ENCODE measurements around the gene DGKH.
"Not testable (repeated sequence)": the region's sequence is repeated elsewhere in the genome, so short reads cannot be mapped to it uniquely, and the experiment has no call there.

The DGKH gene

DNA sequence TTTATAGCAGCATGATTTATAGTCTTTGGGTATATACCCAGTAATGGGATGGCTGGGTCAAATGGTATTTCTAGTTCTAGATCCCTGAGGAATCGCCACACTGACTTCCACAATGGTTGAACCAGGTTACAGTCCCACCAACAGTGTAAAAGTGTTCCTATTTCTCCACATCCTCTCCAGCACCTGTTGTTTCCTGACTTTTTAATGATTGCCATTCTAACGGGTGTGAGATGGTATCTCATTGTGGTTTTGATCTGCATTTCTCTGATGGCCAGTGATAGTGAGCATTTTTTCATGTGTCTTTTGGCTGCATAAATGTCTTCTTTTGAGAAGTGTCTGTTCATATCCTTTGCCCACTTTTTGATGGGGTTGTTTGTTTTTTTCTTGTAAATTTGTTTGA lies 114.9 kb downstream of the DGKH start:
- not testable (repeated sequence) for DNase-seq (ENCODE audit: low read depth in 2 of 3, low spot score in 1 of 3)

DNA sequence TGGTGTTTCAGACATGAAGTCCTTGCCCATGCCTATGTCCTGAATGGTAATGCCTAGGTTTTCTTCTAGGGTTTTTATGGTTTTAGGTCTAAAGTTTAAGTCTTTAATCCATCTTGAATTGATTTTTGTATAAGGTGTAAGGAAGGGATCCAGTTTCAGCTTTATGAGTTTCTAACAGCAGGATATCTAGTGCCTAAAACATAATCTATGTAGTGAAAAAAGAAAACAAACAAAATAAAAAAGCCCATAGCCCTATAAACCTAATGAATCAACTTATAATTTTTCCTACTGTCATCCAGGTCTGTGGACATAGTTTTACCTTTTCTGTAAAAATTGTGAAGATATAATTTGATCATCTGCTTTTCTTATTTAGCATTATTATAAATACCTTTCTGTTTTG lies 115.5 kb downstream of the DGKH start:
- not testable (repeated sequence) for DNase-seq (ENCODE audit: low read depth in 2 of 3, low spot score in 1 of 3)

DNA sequence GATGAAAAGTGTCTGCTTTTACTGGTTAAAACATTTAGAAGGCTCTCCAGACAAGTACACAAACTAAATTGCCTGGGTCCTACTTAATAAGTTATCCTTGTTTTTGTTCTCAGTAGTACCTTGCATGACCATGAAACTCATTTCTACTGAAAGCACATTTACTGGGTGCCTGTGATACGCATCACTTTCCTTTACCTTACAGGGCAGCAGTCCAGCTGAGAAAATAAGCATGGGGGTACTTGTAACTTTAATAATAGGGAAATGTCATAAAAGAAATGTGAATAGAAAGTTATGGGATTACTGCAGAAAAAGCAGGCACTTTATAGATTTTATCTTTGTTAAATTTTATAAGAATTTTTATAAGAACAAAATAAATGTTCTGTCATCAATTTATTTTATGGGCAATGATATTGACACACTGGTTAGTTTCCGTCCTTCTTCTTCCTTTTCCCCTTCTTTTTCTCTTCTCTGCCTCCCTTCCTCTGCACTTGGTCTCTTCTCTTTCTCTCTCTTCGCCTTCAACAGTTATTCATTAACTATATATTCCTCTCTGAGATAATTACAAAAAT lies 116.2 kb downstream of the DGKH start:
- no peak for DNase-seq (ENCODE audit: low read depth in 2 of 3, low spot score in 1 of 3)

DNA sequence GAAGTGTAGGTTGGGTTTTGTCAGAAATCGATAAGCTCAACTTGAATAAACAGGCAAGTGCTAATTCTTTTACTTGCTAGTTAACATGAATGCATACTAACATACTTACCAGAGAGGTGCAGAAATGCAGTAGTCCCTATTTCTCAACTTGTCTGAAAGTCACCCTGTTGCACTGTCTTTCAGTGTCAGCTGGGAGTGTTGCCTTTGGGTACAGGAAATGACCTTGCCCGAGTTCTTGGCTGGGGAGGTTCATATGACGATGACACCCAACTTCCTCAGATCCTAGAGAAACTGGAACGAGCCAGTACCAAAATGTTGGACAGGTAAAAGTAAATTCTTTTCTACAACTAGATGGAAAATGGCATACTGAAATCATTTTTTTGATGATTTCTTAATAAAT lies 120.0 kb downstream of the DGKH start:
- no peak for DNase-seq (ENCODE audit: low read depth in 2 of 3, low spot score in 1 of 3)

DNA sequence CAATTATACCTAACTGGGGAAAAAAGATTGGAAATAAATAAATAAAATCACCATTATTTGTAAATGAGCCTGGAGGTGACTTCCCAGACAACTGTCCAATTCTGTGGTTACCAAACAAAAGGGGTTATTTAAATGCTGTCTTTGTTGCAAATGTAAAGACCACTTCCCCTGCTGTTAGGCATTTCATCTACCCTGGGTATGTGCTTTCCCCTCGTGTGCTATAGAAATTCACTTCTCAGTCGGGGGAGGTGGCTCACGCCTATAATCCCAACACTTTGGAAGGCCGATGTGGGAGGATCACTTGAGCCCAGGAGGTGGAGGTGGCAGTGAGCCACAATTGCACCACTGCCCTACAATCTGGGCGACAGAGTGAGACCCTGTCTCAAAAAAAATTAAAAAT lies 121.6 kb downstream of the DGKH start:
- DNase-seq (ENCODE audit: low read depth in 2 of 3, low spot score in 1 of 3) = no peak

DNA sequence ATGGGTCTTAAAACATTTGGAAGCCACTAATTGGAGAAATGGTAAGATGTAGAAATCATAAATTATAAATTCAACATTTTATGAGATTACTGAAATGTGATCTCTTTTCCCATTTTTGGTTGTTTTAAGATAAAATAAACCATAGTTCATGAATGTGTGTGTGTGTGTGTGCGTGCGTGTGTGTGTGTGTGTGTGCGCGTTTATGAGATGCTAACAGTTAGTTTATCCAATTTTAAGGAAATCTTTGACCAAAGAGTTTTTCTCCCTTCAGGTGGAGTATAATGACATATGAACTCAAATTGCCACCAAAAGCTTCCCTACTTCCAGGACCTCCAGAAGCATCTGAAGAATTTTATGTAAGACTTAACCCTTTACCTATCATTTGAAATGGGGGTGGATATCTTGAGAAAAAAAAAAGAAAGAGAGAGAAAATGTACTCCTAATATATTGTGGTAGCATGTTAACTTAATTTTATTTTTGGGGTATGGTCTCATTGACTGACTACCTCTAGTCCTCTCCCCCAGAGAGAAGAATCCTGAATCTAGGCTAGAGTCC lies 125.4 kb downstream of the DGKH start:
- no peak for DNase-seq (ENCODE audit: low read depth in 2 of 3, low spot score in 1 of 3)

DNA sequence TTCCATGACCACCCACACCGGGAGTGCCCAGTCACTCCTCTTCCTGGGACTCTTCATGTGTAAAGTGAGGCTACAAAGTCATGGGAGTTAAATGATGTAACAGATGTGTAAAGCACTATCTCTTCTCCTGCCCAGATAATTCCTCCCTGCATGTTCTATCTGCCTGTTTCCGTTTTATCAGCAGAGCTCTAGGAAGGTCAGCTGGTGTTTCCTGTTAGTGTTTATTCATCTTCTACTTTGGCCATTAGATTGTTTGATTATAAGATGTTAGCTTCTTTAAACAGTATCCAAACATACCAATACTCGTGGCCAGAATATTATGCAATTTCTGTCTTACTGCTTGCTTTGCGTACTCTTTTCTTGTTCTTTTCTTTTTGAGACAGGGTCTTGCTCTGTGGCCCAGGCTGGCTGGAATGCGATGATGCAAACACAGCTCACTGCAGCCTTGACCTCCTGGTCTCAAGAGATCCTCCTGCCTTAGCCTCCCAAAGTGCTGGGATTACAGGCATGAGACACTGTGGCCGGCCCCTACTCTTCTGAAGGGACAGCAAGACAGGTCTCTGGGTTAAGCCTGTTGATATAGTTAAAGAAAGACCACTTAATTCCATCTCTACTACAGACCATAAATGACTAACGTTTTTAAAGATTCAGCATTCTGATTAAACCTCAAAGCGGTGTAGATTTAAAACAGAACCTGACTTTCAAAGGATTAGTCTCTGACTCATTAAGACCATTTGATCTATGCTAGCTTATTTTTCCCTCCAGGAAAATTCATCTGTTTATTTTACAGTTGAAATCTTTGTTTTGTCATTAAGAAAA lies 126.1 kb downstream of the DGKH start:
- no peak for DNase-seq (ENCODE audit: low read depth in 2 of 3, low spot score in 1 of 3)

DNA sequence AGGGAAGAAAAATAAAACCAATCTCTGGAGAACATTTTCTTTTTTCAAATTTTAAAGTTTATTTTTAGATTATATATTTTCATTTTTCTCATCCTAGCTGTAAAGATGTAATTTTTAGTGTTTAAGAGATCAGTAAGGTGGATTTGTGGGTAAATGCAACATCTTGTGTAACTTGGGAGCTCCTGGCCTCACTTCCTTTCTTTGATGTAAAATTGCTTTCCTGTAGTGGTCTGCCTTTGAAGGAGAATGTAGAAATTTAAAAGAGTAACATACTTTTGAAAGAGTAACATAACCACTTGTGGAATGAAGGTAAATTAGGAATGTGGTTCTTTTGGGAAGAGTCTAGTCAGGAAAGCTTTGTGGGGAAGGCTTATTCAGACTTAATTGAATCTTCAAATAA lies 127.8 kb downstream of the DGKH start:
- DNase-seq (ENCODE audit: low read depth in 2 of 3, low spot score in 1 of 3) = no peak

DNA sequence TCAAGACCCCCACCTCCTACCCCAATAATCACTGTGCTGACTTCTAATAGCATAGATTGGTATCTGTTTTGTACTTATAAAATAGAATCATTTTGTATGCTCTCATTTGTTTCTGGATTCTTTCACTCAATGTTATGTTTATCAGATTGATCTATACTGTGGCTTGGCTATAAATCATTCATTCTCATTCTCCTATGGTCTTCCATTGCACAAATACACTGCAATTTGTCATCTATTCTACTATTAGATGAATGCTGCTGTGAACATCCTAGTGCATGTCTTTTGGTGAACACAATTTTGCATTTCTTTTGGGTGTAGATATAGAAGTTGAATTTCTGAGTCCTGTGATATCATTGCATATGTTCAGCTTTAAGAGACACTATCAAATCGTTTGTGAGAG lies 128.7 kb downstream of the DGKH start:
- DNase-seq (ENCODE audit: low read depth in 2 of 3, low spot score in 1 of 3) = no peak

DNA sequence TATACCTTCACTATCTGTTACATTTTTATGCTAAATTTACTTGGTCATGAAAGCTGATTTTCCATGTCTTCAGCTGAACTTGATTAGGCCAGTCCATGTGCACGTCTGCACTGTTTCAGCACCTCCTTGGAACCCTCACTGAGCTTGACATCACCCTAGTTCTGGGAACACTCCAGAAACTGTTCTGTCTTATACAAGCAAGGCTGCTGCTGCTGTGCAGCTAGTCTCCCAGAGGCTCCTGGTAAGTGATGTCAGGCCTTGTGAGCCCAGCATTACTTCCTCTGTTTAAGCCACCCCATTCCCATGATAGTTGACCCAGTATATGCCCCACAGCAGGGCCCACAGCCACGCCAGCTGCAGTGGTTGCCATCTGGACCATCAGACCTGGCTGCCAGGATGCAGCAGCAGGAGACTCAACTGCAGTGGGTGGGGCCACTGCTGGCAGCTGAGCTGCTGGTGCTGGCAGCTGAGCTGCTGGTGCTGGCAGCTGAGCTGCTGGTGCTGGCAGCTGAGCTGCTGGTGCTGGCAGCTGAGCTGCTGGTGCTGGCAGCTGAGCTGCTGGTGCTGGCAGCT lies 133.0 kb downstream of the DGKH start:
- DNase-seq (ENCODE audit: low read depth in 2 of 3, low spot score in 1 of 3) = no peak

DNA sequence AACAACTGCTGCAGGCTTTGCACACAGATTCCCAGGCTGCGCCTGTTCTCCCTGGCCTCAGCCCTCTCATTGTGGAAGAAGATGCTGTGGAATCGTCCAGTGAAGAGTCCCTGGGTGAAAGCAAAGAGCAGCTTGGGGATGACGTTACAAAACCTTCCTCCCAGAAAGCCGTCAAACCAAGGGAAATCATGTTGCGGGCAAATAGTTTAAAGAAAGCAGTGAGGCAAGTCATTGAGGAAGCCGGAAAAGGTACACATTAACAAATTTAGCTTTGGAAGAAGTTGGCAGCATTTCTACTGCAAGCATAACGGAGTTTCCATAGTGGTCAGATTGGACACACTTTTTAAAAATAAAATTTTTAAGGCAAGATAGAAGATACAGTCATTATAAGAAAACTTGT lies 140.6 kb downstream of the DGKH start:
- no peak for DNase-seq (ENCODE audit: low read depth in 2 of 3, low spot score in 1 of 3)

DNA sequence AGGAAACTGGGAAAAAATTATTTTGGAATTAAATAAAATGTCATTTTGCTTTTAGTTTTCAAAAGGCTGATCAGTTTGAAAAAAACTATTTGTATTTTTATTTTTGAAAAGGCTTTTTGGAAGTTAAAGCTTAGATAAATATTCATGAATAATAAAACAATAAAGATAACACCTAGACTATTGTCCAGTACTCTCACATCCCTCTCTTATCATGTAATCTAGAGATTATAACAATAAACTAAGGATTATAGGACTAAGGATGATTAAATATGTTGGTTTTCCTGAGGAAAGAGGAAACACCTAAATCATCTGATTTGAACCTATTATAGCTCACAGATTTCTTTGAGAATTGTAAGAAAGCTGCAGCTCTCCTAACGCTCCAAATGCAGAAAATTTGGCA lies 142.1 kb downstream of the DGKH start:
- DNase-seq (ENCODE audit: low read depth in 2 of 3, low spot score in 1 of 3) = no peak

DNA sequence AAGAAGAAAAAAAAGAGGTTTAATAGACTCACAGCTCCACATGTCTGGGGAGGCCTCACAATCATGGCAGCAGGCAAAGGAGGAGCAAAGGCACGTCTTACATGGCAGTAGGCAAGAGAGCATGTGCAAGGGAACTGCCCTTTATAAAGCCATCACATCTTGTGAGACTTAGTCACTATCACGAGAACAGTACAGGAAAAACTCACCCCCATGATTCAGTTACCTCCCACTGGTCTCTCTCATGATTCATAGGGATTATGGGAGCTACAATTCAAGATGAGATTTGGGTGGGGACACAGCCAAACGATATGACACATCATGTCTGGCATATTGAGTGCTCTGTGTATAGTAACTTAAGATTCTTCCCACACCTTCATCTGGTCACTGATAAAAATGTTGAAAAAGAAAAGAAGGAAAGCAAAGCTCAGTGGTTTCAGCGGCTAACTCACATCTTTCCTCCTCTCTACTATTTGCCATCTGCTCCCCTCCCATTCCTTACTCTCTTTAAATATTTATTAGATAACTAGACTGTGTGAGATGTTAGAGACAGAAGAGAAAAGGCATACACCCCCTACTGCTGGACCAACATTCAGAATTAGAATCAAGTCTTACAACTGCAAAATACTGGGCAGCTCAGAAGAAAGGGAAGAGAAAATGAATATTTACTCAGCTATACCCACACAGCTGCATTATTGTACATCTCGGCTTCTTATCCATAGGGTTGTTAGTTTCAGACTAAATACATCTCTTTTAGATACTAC lies 163.4 kb downstream of the DGKH start:
- no peak for DNase-seq (ENCODE audit: low read depth in 2 of 3, low spot score in 1 of 3)

DNA sequence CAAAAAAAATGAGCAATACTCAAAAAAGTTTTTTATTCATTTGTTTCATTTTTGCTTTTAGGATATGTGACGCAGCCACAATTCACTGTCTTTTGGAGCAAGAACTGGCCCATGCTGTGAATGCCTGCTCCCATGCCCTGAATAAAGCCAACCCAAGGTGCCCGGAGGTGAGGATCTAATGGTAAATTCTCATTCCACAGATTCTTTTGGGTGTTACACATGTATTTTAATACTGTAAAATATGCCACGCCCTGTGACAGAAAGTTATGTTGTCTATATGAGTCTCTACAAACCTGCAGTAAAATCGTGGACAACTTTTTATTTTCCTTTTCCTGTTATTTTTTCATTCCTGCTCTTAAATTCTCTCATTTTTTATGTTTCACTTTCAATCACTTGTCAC lies 166.0 kb downstream of the DGKH start:
- DNase-seq (ENCODE audit: low read depth in 2 of 3, low spot score in 1 of 3) = no peak

DNA sequence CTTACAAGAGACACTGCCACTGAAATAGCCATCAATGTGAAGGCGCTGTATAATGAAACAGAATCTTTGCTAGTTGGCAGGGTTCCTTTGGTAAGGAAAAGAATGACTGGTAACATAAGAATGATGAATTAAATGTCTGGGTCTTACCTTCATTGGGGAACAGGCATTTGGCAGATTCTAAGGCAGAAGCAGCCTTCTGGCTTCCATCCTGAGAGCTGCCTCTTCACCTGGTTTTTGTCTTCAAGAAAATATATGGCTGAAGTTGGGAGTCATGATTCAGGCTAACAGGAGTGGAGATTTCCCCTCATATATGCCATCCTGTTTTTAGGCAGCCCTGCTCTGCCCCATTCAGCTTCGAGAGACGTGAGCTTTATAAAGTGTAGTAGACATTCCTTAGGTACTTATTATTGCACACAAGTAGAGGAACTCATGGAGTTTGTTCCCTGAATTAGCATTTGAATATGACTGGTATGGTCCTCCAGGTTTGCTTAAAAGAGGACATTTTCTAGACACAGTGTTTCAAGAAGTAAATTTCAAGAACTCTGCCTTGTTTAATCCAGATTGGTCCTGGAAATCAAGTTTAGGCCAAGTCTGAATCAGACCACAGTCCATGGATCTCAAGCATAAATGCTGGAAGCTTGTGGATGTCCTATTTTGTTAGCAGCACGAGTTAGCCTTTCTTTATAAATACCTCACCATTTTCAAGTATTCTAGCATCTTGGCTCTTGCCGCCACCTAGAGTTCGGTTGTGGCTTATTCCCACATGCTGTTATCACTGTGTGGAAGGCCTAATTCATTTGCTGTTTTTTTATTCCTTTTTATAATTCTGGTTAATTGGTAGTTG lies 167.4 kb downstream of the DGKH start:
- DNase-seq (ENCODE audit: low read depth in 2 of 3, low spot score in 1 of 3) = peak in 1 of 3 donors; percentile 7

DNA sequence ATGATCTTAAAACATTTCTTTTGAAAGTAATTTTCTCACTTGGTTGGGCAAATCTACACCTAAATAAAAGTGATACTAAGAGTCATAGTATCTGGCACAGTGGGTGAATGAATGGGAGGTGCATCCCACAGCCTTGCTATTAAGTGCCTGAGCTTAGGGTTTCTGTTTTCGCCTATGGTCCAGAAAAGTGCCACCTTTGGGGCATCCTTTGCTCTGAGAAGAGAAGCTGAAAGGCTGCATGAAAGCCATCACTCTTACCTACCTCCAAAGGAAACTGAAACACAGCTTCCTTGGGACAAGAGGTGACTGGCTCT lies 167.9 kb downstream of the DGKH start:
- DNase-seq (ENCODE audit: low read depth in 2 of 3, low spot score in 1 of 3) = no peak

DNA sequence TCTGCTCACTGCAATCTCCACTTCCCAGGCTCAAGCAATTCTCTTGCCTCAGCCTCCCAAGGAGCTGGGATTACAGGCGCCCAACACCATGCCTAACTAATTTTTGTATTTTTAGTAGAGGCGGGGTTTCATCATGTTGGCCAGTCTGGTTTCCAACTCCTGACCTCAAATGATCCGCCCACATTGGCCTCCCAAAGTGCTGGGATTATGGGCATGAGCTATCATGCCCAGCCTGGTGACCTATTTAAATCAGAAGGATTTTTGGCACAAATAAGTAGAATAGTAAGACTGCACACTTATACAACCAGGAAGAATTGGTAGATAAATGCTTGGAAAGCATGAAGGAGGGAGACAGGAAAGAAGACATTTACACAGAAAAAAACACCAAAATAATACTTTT lies 170.1 kb downstream of the DGKH start:
- no peak for DNase-seq (ENCODE audit: low read depth in 2 of 3, low spot score in 1 of 3)

DNA sequence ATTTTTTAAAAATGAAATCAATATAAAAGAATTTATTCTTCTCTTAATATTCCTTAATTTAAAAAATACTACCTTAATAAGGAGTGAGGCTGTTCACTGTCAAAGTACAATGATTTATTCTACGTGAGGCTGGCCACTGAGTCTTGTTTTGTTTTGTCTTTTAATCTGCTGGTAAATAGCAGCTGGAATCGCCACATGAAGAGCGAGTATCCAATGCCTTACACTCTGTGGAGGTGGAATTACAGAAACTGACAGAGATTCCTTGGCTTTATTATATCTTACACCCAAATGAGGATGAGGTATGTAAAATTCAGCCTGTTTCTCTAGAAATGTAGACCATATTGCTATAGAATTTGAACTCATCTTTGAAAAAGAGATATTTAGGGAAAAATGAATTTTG lies 170.6 kb downstream of the DGKH start:
- no peak for DNase-seq (ENCODE audit: low read depth in 2 of 3, low spot score in 1 of 3)

DNA sequence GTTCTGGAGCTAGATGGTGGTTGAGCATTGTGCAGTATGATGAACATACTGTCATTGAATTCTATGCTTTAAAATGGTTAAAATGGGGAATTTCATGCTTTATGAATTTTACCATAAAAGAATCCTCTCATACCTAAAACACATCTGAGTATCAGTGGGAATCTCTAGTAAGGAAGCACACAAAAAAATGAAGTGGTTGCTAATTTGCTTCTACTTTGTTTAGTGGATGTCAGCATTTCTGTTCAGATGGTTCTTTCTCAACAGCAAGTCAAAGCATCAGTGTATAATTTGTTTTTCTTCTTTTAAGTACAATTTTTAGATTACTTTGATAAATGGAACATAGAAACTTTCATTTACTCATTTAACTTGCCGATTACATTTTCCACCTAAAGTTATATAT lies 171.4 kb downstream of the DGKH start:
- no peak for DNase-seq (ENCODE audit: low read depth in 2 of 3, low spot score in 1 of 3)

DNA sequence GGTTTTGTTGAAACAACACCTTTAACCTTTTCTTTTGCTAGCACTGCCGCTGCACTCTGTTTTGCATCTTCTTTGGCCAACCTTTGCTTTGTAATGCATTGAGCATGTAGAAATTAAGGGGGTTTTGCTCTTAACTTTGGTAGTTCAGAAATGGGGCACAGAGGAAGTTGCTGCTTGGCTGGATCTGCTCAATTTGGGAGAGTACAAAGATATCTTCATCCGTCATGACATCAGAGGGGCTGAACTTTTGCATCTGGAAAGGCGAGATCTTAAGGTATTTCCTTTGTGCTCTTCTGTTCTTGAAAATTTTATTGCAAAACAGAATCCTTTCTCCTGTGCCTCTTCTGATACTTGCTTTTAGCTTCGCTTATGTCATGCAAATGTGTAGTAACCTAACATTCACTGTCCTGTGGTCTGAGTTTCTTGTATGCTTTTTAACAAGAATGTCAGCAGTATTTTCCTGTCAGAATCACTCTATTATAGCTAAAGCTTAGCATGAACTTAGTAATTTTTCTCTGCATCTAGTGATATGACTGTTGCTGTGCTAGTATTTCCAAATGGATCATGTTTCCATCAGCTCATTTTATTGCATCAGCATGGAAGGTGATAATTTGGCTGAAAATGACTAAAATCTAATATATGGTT lies 172.8 kb downstream of the DGKH start:
- no peak for DNase-seq (ENCODE audit: low read depth in 2 of 3, low spot score in 1 of 3)

All from stimulated activated CD4-positive, alpha-beta T cell treated with anti-CD3 and anti-CD28 coated beads, Interleukin-12 subunit alpha, Interleukin-12 subunit beta, amount 100 ng/mL, for 48 hours (primary cell).